Endothelial cell (in vitro differentiated cells): ENCODE data around the gene KHDC3L. TPM values are rescaled to one million over a fixed set of nuclear protein-coding genes. Genes with fewer than 3 reads are reported as not detected.

Experiments
- DNase-seq: peaks from one replicate; pipeline ENCODE4 v3.0.0; 2021; ENCODE audit warnings: low spot score
- H3K27ac Mint-ChIP-seq: one replicate; pipeline ENCODE4 v1.8.0; 2021; ENCODE audit warnings: mixed read lengths, inconsistent platforms; ENCODE audit not compliant: unreplicated experiment
- H3K27me3 Mint-ChIP-seq: one replicate; pipeline ENCODE4 v1.8.0; 2021; ENCODE audit warnings: mild to moderate bottlenecking, moderate library complexity, mixed read lengths, inconsistent platforms; ENCODE audit not compliant: unreplicated experiment
- H3K36me3 Mint-ChIP-seq: one replicate; pipeline ENCODE4 v1.8.0; 2021; ENCODE audit warnings: mild to moderate bottlenecking, low read depth, mixed read lengths, inconsistent platforms; ENCODE audit not compliant: unreplicated experiment
- H3K4me1 Mint-ChIP-seq: one replicate; pipeline ENCODE4 v1.8.0; 2021; ENCODE audit warnings: mild to moderate bottlenecking, mixed read lengths, inconsistent platforms; ENCODE audit not compliant: unreplicated experiment
- H3K4me3 Mint-ChIP-seq: one replicate; pipeline ENCODE4 v1.8.0; 2021; ENCODE audit warnings: mild to moderate bottlenecking, mixed read lengths, inconsistent platforms; ENCODE audit not compliant: unreplicated experiment
- H3K9me3 Mint-ChIP-seq: one replicate; pipeline ENCODE4 v1.8.0; 2021; ENCODE audit warnings: mixed read lengths, inconsistent platforms; ENCODE audit not compliant: unreplicated experiment
- CTCF ChIP-seq: fragments of 200-600 bp; sonication (generic); IDR thresholded peaks from one replicate; pipeline ENCODE4 v1.5.0; 2021; ENCODE audit warnings: antibody characterized with exemption; ENCODE audit not compliant: unreplicated experiment
- total RNA-seq: library from RNA; stranded (reverse); fragmentation: NEBNext Ultra II Directional; extraction: Animal tissue kit (Norgen Biotek cat#: 25700); gene quantifications from one replicate; pipeline ENCODE4 v1.2.1, GENCODE V29; 2021; ENCODE audit not compliant: unreplicated experiment

The KHDC3L gene
- total RNA-seq, 1 donor from 2014 or later, result not detected

GRCh38 chr6:73368675-73369074 lies 6.2 kb downstream of the KHDC3L start:
- Mint-ChIP-seq H3K36me3 (no peaks in the 10 kb centered on the region), H3K4me1 (no peaks in the 10 kb centered on the region), H3K27me3 (peaks cover 3% of the 10 kb centered on the region), H3K9me3 (no peaks in the 10 kb centered on the region), H3K27ac (no peak overlapping the region), H3K4me3 (no peak overlapping the region)
- no peak for TF ChIP-seq CTCF
- no peak for DNase-seq

GRCh38 chr6:73369157-73369556 lies 6.7 kb downstream of the KHDC3L start:
- no peak for TF ChIP-seq CTCF
- Mint-ChIP-seq H3K27me3 (peaks cover 3% of the 10 kb centered on the region), H3K4me1 (no peaks in the 10 kb centered on the region), H3K36me3 (no peaks in the 10 kb centered on the region), H3K27ac (no peak overlapping the region), H3K9me3 (no peaks in the 10 kb centered on the region), H3K4me3 (no peak overlapping the region)
- no peak for DNase-seq

- peaks cover 4% of the 10 kb centered on the region for H3K27me3 Mint-ChIP-seq
- TF ChIP-seq CTCF, result no peak
- H3K4me1 Mint-ChIP-seq, result no peaks in the 10 kb centered on the region
- no peaks in the 10 kb centered on the region for H3K9me3 Mint-ChIP-seq
- H3K27ac Mint-ChIP-seq, result no peak within 1 kb of the TSS
- no peak within 1 kb of the TSS for H3K4me3 Mint-ChIP-seq
- no peak for DNase-seq
- H3K36me3 Mint-ChIP-seq, result no peaks in the 10 kb centered on the region
These were observed 7.1 kb downstream of the KHDC3L start, which contains the start of gene OOEP for GRCh38 chr6:73369563-73369962. Gene OOEP (minus strand): TSS chr6:73369897. CDS start chr6:73369792, 105 bp downstream.

- no peaks in the 10 kb centered on the region for H3K4me1 Mint-ChIP-seq
- DNase-seq, result no peak
- no peak overlapping the region for H3K27ac Mint-ChIP-seq
- H3K36me3 Mint-ChIP-seq, result no peaks in the 10 kb centered on the region
- H3K4me3 Mint-ChIP-seq, result no peak overlapping the region
- no peaks in the 10 kb centered on the region for H3K9me3 Mint-ChIP-seq
- H3K27me3 Mint-ChIP-seq, result peaks cover 4% of the 10 kb centered on the region
- TF ChIP-seq CTCF, result no peak
These were observed 9.5 kb downstream of the KHDC3L start for GRCh38 chr6:73371984-73372383.

GRCh38 chr6:73372516-73372915 lies 10.1 kb downstream of the KHDC3L start:
- no peak overlapping the region for H3K4me3 Mint-ChIP-seq
- no peaks in the 10 kb centered on the region for H3K36me3 Mint-ChIP-seq
- peaks cover 4% of the 10 kb centered on the region for H3K27me3 Mint-ChIP-seq
- no peak for TF ChIP-seq CTCF
- no peaks in the 10 kb centered on the region for H3K4me1 Mint-ChIP-seq
- no peak overlapping the region for H3K27ac Mint-ChIP-seq
- no peaks in the 10 kb centered on the region for H3K9me3 Mint-ChIP-seq
- no peak for DNase-seq
